ENCODE measurements around the gene IL16.

IL16 gene

DNA sequence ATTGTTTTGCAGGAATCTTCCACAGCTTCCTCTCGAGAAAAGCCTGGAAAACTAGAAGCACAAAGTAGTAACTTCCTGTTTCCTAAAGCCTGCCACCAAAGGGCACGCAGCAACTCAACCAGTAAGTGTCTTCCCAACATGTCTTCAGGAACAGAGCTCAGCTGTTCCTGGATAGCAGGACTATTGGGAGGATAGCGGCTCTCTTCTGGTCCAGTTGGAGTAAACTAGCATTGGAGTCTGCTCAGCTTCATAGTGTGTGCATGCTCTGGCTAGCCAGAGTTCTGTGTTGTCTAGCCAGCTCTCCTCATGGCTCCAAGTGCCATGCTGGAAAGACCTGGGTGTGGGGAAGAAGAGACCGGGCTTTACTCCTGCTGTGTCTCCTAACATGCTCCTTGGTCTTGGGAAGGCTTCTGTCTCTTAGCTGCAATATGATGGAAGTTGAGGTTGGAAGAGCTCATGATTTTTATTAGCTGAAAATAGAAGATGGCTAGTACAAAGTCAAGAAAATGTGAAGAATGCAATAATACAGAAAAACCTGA, 63.1 kb downstream of the IL16 start:
- DNase-seq (ENCODE audit: low read depth), result no peak
- no peak overlapping the region for H3K4me3 ChIP-seq (replicated peaks; ENCODE audit: low read depth, low read length)
- TF ChIP-seq, protein P1, sequence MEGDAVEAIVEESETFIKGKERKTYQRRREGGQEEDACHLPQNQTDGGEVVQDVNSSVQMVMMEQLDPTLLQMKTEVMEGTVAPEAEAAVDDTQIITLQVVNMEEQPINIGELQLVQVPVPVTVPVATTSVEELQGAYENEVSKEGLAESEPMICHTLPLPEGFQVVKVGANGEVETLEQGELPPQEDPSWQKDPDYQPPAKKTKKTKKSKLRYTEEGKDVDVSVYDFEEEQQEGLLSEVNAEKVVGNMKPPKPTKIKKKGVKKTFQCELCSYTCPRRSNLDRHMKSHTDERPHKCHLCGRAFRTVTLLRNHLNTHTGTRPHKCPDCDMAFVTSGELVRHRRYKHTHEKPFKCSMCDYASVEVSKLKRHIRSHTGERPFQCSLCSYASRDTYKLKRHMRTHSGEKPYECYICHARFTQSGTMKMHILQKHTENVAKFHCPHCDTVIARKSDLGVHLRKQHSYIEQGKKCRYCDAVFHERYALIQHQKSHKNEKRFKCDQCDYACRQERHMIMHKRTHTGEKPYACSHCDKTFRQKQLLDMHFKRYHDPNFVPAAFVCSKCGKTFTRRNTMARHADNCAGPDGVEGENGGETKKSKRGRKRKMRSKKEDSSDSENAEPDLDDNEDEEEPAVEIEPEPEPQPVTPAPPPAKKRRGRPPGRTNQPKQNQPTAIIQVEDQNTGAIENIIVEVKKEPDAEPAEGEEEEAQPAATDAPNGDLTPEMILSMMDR (IDR thresholded peaks at IDR 0.05; ENCODE audit: low read length, missing control alignments), result no peak

DNA sequence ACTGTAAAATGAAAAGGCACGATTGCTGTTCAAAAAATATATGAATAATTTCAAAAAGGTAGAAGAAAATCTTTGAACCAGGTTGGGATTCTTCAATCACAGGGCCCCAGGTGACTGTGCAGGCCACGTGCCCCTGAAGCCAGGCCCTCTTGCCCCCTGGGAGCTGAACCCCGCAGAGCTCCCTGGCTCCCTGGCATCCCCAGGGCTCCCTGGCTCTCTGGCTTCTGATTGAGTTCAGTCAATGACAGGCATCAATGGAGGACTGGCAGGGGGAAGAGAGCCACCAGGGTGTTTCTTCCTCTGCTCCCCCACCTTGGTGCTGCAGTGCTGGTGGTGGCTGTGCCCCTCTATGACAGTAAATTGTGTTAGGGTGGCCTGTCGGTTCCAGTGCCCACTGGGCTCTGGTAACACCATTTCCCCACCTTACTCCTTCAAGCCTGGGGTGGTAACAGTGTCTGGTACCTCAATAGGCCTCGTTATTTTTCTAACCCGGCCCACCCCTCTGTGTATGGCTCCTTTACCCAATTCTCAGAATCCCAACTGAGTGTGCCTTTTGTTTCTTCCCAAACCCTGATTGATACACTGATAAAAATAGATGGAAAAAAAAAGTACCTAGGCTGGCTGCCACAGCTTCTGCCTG, 64.6 kb downstream of the IL16 start:
- TF ChIP-seq, protein P1 (IDR thresholded peaks at IDR 0.05; ENCODE audit: low read length, missing control alignments), result no peak
- no peak overlapping the region for H3K4me3 ChIP-seq (replicated peaks; ENCODE audit: low read depth, low read length)
- no peak for DNase-seq (ENCODE audit: low read depth)

DNA sequence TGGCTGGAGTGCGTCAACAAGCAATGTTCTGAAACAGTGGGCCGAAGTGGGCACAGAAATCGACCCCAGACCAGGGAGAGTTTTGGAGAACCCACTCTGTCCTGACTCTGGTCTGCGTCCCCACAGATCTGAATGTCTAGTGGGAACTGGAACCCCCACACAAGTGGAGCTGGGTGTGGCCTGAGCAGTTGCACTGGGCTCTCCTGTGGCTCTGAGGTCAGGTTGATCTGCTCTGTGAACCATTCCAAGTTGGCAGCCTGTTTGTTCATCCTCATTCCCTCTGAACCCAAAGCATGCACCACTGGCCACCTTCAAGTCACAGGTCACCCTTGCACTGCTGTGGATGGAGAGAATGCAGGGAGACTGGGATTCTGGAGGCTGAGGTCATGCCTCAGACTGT, 66.8 kb downstream of the IL16 start:
- H3K4me3 ChIP-seq (replicated peaks; ENCODE audit: low read depth, low read length), result no peak overlapping the region
- DNase-seq (ENCODE audit: low read depth), result no peak
- TF ChIP-seq, protein P1 (IDR thresholded peaks at IDR 0.05; ENCODE audit: low read length, missing control alignments), result no peak

DNA sequence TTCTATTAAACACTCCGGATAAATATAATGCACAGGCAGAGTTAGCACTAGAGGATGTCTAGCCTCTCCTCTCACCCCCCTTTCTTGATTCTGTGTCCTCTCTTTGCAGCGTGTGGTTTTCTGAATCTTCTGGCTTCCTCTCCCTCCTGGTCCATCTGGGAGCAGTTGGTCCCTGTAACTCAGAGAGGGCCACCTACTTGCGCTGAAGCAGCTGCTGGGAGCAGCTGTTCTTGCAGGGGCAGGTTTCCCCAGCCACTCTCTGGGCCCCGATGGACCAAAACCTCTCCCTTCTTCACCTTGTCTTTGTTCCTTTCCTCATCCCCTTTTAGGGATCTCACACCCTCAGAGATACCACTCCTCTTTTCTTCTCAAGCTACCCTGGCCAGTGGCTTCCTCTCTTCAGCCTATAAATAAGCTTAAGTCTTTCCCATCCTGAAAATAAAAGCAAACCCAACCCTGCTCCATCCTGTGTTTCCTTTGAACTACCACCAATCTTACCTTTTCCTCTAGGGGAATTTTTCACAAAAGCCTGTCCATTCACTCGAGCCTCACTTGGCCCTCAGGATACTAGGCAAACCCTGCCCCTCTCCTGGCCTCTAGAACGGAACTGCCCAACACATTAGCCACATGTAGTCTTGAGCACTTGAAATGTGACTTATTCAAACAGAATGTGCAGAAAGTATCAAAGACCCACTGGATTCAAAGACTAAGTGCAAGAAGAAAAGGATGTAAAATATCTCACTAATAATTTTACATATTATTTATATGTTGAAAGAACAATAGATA, 67.6 kb downstream of the IL16 start:
- TF ChIP-seq, protein P1 (IDR thresholded peaks at IDR 0.05; ENCODE audit: low read length, missing control alignments), result no peak
- no peak overlapping the region for H3K4me3 ChIP-seq (replicated peaks; ENCODE audit: low read depth, low read length)
- DNase-seq (ENCODE audit: low read depth), result no peak

DNA sequence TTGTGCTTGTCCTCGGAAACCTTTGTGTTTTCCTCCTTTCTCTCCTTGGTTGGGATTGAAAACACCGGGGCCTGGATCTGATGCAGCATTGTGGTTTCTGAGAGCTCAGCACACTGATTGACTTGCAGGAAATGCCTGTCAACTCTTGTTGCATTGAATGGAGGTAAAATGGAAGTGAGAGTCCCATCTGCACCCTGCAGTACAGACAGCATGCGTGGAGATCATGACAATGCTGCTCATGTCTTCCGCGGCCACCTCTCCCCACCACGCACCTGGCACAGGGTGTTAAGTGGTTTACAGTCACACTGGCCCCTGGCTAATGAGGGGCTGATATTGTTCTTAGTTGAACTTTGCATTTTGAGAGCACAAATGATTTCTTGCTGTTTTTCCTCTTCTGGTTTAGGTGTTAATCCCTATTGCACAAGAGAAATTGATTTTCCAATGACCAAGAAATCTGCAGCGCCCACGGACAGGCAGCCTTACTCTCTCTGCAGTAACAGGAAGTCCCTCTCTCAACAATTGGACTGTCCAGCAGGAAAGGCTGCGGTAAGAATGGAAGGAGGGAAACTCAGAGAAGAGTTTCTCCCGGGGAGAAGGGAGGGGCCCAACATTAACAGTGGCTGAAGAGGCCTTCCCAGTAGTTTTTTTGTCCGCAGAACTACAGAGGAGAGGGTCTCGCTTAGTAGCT, 68.7 kb downstream of the IL16 start:
- DNase-seq (ENCODE audit: low read depth), result no peak
- TF ChIP-seq, protein P1 (IDR thresholded peaks at IDR 0.05; ENCODE audit: low read length, missing control alignments), result no peak
- no peak overlapping the region for H3K4me3 ChIP-seq (replicated peaks; ENCODE audit: low read depth, low read length)

DNA sequence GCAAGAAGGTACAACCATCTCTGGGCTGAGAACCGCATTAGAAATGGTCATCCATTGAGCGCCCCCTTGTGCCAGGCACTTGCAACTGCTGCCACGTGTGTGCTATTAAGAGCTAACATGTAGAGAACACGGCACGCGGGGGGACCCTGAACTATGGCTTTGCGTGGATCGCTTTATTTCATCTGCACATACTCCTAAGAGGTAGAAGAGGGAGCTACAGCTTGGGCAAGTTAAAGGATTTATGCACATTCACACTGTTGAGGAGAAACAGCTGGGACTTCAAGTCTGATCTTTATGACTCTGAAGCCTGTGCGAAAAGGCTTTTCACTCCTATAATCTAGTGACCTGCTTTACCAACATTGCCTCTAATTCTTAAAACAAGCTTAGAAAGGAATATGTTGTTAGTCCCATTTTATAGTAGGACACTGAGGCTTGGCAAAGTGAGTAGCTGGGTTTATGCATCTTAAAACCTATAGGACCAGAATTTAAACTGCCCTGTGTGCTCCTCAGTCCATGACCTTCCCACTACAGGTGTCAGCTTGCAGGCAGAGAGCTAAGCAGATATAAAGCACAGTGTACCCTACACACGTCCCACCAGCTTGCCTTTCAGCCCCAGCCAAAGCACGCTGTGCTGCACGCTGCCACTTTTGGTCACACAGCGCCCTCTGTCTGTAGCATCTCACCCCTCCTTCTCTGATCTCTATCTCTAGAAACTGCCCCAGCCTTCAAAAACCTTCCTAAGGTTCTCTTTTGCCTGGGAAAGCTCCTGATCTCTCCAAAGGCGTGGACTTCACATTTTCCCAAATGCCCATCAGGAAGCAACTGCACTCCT, 69.5 kb downstream of the IL16 start:
- DNase-seq (ENCODE audit: low read depth), result peak; percentile 86
- H3K4me3 ChIP-seq (replicated peaks; ENCODE audit: low read depth, low read length), result no peak overlapping the region
- TF ChIP-seq, protein P1 (IDR thresholded peaks at IDR 0.05; ENCODE audit: low read length, missing control alignments), result peak; percentile 94

Data from fibroblast of pulmonary artery (primary cell).